Ramos (cell line): ENCODE results near the gene ZNF470.

ENCODE experiments used
- in situ Hi-C: fragments of 300-500 bp; cut with MboI; formaldehyde crosslinking; loops from one replicate; pipeline ENCODE4 v1.14.3; 2022; ENCODE audit warnings: low sequenced_read_pairs; ENCODE audit not compliant: unreplicated experiment

Gene ZNF470

GRCh38 chr19:56567274-56568120, at the start of gene ZNF470:
TSS of gene ZNF470 (plus strand) at chr19:56567468. CDS start at chr19:56570312, 2,844 bp downstream.
- in situ Hi-C loops, result no loop called here

GRCh38 chr19:56525214-56525860, 41.9 kb upstream of the ZNF470 start:
- in situ Hi-C loops, result no loop called here

GRCh38 chr19:56537442-56537841, 29.8 kb upstream of the ZNF470 start:
- in situ Hi-C loops, result no loop called here

GRCh38 chr19:56538254-56538760, 29.0 kb upstream of the ZNF470 start:
- in situ Hi-C loops, result no loop called here

GRCh38 chr19:56538761-56539263, 28.5 kb upstream of the ZNF470 start, which contains the start of gene ZFP28:
TSS of gene ZFP28 (plus strand) at chr19:56538948. CDS start at chr19:56539019, 71 bp downstream.
- in situ Hi-C loops, result no loop called here

GRCh38 chr19:56543776-56544175, 23.5 kb upstream of the ZNF470 start:
- in situ Hi-C loops, result no loop called here

- in situ Hi-C loops, result no loop called here
Observed at GRCh38 chr19:56547535-56547934, 19.7 kb upstream of the ZNF470 start.

GRCh38 chr19:56554272-56554869, 12.9 kb upstream of the ZNF470 start:
- in situ Hi-C loops, result no loop called here

GRCh38 chr19:56562766-56563165, 4.5 kb upstream of the ZNF470 start:
- in situ Hi-C loops, result no loop called here

GRCh38 chr19:56566904-56567273, 379 bp upstream of the ZNF470 start:
- in situ Hi-C loops, result no loop called here

- in situ Hi-C loops, result no loop called here
Observed at GRCh38 chr19:56572589-56572988, 5.3 kb downstream of the ZNF470 start.

GRCh38 chr19:56573914-56574313, 6.6 kb downstream of the ZNF470 start:
- in situ Hi-C loops, result no loop called here

GRCh38 chr19:56577719-56578602, 10.7 kb downstream of the ZNF470 start:
- in situ Hi-C loops, result no loop called here

GRCh38 chr19:56594446-56594782, 27.1 kb downstream of the ZNF470 start:
- in situ Hi-C loops, result no loop called here

- in situ Hi-C loops, result no loop called here
Observed at GRCh38 chr19:56594783-56595547, 27.7 kb downstream of the ZNF470 start, which contains the start of gene ZNF71. TSS of gene ZNF71 (plus strand) at chr19:56595302. CDS start at chr19:56601559, 6,257 bp downstream.

GRCh38 chr19:56595548-56595899, 28.3 kb downstream of the ZNF470 start:
- in situ Hi-C loops, result no loop called here

- in situ Hi-C loops, result no loop called here
Observed at GRCh38 chr19:56596676-56597075, 29.4 kb downstream of the ZNF470 start.

- in situ Hi-C loops, result no loop called here
Observed at GRCh38 chr19:56597696-56598095, 30.4 kb downstream of the ZNF470 start.

- in situ Hi-C loops, result no loop called here
Observed at GRCh38 chr19:56601375-56601774, 34.1 kb downstream of the ZNF470 start.
